WERI-Rb-1 (cell line): ENCODE measurements around the gene RPL10A.

Source experiments
- DNase-seq: peaks from one replicate; pipeline ENCODE4 v3.0.0-alpha.2; 2020
- H3K27ac ChIP-seq: fragments of 250-450 bp; sonication (Bioruptor Pico); 2 replicates; pipeline ENCODE4 v1.5.1; 2020; ENCODE audit warnings: mild to moderate bottlenecking, moderate library complexity
- H3K27me3 ChIP-seq: fragments of 250-450 bp; sonication (Bioruptor Pico); 2 replicates; pipeline ENCODE4 v1.5.1; 2021; ENCODE audit warnings: mild to moderate bottlenecking, low read depth, moderate library complexity; ENCODE audit not compliant: insufficient read depth, severe bottlenecking
- H3K36me3 ChIP-seq: fragments of 250-450 bp; sonication (Bioruptor Pico); 2 replicates; pipeline ENCODE4 v1.5.1; 2020; ENCODE audit warnings: mild to moderate bottlenecking, moderate library complexity
- H3K4me3 ChIP-seq: 2 replicates; pipeline ENCODE4 v1.5.1; 2011; ENCODE audit warnings: low read depth, mild to moderate bottlenecking, control low read depth, low read length
- H3K9me3 ChIP-seq: fragments of 250-450 bp; sonication (Bioruptor Pico); 2 replicates; pipeline ENCODE4 v1.5.1; 2021; ENCODE audit warnings: mild to moderate bottlenecking, moderate library complexity; ENCODE audit not compliant: severe bottlenecking
- CTCF ChIP-seq: IDR thresholded peaks from 2 replicates; pipeline ENCODE4 v1.5.1; 2011; ENCODE audit warnings: low read depth, mild to moderate bottlenecking, control low read depth, inconsistent platforms, low read length

The RPL10A gene

GRCh38 chr6:35500782-35501181, 32.6 kb downstream of the RPL10A start:
- no peaks in the 10 kb centered on the region for H3K27me3 ChIP-seq
- H3K36me3 ChIP-seq = peaks cover 60% of the 10 kb centered on the region
- DNase-seq = peak; percentile 64
- no peaks in the 10 kb centered on the region for H3K9me3 ChIP-seq
- TF ChIP-seq CTCF = no peak
- peak overlapping the region; percentile 44 for H3K27ac ChIP-seq
- H3K4me3 ChIP-seq = no peak overlapping the region

GRCh38 chr6:35501784-35502183, 33.6 kb downstream of the RPL10A start:
- TF ChIP-seq CTCF = no peak
- Histone ChIP-seq H3K27ac (no peak overlapping the region), H3K36me3 (peaks cover 70% of the 10 kb centered on the region), H3K9me3 (no peaks in the 10 kb centered on the region), H3K4me3 (no peak overlapping the region), H3K27me3 (no peaks in the 10 kb centered on the region)
- DNase-seq = no peak

GRCh38 chr6:35503534-35503933, 35.3 kb downstream of the RPL10A start:
- Histone ChIP-seq H3K4me3 (no peak overlapping the region), H3K27ac (no peak overlapping the region), H3K9me3 (no peaks in the 10 kb centered on the region), H3K27me3 (no peaks in the 10 kb centered on the region), H3K36me3 (peaks cover 76% of the 10 kb centered on the region)
- TF ChIP-seq CTCF = no peak
- DNase-seq = no peak

- no peak overlapping the region for H3K4me3 ChIP-seq
- no peak overlapping the region; the same call in 1 of the 2 replicates for H3K27ac ChIP-seq
- H3K9me3 ChIP-seq = no peaks in the 10 kb centered on the region
- no peak for DNase-seq
- H3K36me3 ChIP-seq = peaks cover 88% of the 10 kb centered on the region
- H3K27me3 ChIP-seq = no peaks in the 10 kb centered on the region
- no peak for TF ChIP-seq CTCF
Measured at GRCh38 chr6:35505999-35506412, 37.8 kb downstream of the RPL10A start.

GRCh38 chr6:35506536-35506935, 38.3 kb downstream of the RPL10A start:
- peaks cover 90% of the 10 kb centered on the region for H3K36me3 ChIP-seq
- no peak overlapping the region for H3K4me3 ChIP-seq
- no peak for DNase-seq
- no peaks in the 10 kb centered on the region for H3K27me3 ChIP-seq
- no peaks in the 10 kb centered on the region for H3K9me3 ChIP-seq
- TF ChIP-seq CTCF = no peak
- no peak overlapping the region for H3K27ac ChIP-seq

- no peak for TF ChIP-seq CTCF
- Histone ChIP-seq H3K9me3 (no peaks in the 10 kb centered on the region), H3K27me3 (no peaks in the 10 kb centered on the region), H3K36me3 (peaks cover 90% of the 10 kb centered on the region), H3K4me3 (no peak overlapping the region), H3K27ac (no peak overlapping the region)
- no peak for DNase-seq
Measured at GRCh38 chr6:35507221-35507620, 39.0 kb downstream of the RPL10A start.
